GM10266 (cell line): ENCODE results near the gene CPSF4.

Experiments used
- DNase-seq: peaks from one replicate; pipeline ENCODE4 v3.0.0; 2012; ENCODE audit errors: extremely low spot score
- CTCF ChIP-seq: IDR thresholded peaks from 2 replicates; pipeline ENCODE4 v1.5.1; 2012; ENCODE audit warnings: mild to moderate bottlenecking, low read depth; ENCODE audit not compliant: control insufficient read depth, insufficient read depth; ENCODE audit errors: missing control alignments

The CPSF4 gene

GRCh38 chr7:99504603-99505323 lies 66.0 kb downstream of the CPSF4 start, which contains the start of gene ZKSCAN5:
Gene ZKSCAN5, plus strand, starts transcription at chr7:99504662. Its CDS starts 1,383 bp downstream, at chr7:99506045.
- peak; percentile 27 for TF ChIP-seq CTCF
- DNase-seq, result peak; percentile 90

DNA sequence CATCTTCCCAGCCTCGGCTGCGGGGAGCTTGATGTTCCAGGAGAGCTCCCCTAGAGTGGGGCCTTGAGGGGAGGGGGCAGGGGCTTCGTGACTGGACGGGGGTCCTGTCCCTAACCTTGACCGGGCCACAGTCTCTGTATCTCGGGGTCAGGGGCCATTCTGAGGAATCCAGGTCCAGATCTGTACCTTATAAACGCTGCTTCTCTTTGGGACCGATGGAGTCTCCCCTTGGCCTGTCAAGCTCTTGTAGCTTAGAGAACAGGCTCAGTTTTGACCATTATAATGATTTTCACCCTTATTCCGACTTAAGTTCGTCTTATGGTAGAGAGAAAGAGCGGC lies 66.5 kb downstream of the CPSF4 start:
- no peak for DNase-seq
- no peak for TF ChIP-seq CTCF
